HG02870 (cell line): ENCODE data around the gene TUBG1.
"Not testable (repeated sequence)": the region's sequence is repeated elsewhere in the genome, so short reads cannot be mapped to it uniquely, and the experiment has no call there.

Source experiments
- ATAC-seq: cut with Tn5 transposase; IDR thresholded peaks from one replicate; pipeline ENCODE4 v1.9.1; 2021; ENCODE audit warnings: mild to moderate bottlenecking, moderate library complexity; ENCODE audit not compliant: unreplicated experiment

Gene TUBG1

GRCh38 chr17:42578282-42578869, 31.1 kb upstream of the TUBG1 start:
- ATAC-seq = peak; percentile 56

GRCh38 chr17:42579794-42580551, 29.5 kb upstream of the TUBG1 start:
- no peak for ATAC-seq

GRCh38 chr17:42581744-42582270, 27.7 kb upstream of the TUBG1 start:
- ATAC-seq = no peak

GRCh38 chr17:42584880-42585279, 24.6 kb upstream of the TUBG1 start:
- no peak for ATAC-seq

GRCh38 chr17:42585353-42585752, 24.1 kb upstream of the TUBG1 start:
- ATAC-seq = no peak

- ATAC-seq = peak; percentile 57
Measured at GRCh38 chr17:42586514-42587230, 22.8 kb upstream of the TUBG1 start.

- ATAC-seq = no peak
Measured at GRCh38 chr17:42590886-42591285, 18.6 kb upstream of the TUBG1 start.

- ATAC-seq = no peak
Measured at GRCh38 chr17:42591411-42591810, 18.1 kb upstream of the TUBG1 start.

GRCh38 chr17:42596386-42596785, 13.1 kb upstream of the TUBG1 start:
- ATAC-seq = no peak

- no peak for ATAC-seq
Measured at GRCh38 chr17:42598905-42599304, 10.6 kb upstream of the TUBG1 start.

GRCh38 chr17:42603318-42603717, 6.2 kb upstream of the TUBG1 start:
- ATAC-seq = no peak

GRCh38 chr17:42607769-42608168, 1.7 kb upstream of the TUBG1 start:
- no peak for ATAC-seq

GRCh38 chr17:42608305-42609181, 940 bp upstream of the TUBG1 start:
- peak; percentile 23 for ATAC-seq

- not testable (repeated sequence) for ATAC-seq
Measured at GRCh38 chr17:42609814-42610801, 625 bp downstream of the TUBG1 start.

- no peak for ATAC-seq
Measured at GRCh38 chr17:42612013-42612412, 2.5 kb downstream of the TUBG1 start.

GRCh38 chr17:42613699-42614295, 4.3 kb downstream of the TUBG1 start:
- ATAC-seq = no peak

GRCh38 chr17:42617956-42618431, 8.5 kb downstream of the TUBG1 start:
- no peak for ATAC-seq

- ATAC-seq = peak; percentile 72
Measured at GRCh38 chr17:42618442-42619150, 9.1 kb downstream of the TUBG1 start.
